A673 (cell line): ENCODE data around the gene PAGE2. TPM values are rescaled to one million over a fixed set of nuclear protein-coding genes. Genes with fewer than 3 reads are reported as not detected.

Source experiments
- total RNA-seq: library from RNA; stranded (reverse); gene quantifications from 2 replicates; pipeline ENCODE4 v1.2.3, GENCODE V29; 2021

Gene PAGE2
- total RNA-seq, 1 experiment from 2014 or later, result not detected

Other genes with a start within 250 kb of the PAGE2 start
- 24.3 and 28.2 TPM in 2 replicates for gene TRO, start 168.2 kb upstream of the PAGE2 start, total RNA-seq
- gene PFKFB1, start 94.8 kb upstream of the PAGE2 start, total RNA-seq, result not detected in 2 replicates
- gene APEX2, start 88.7 kb upstream of the PAGE2 start, total RNA-seq, result 23.5 and 27.5 TPM in 2 replicates
- not detected in 2 replicates for gene ALAS2, start 58.0 kb upstream of the PAGE2 start, total RNA-seq
- gene PAGE2B, start 14.0 kb upstream of the PAGE2 start, total RNA-seq, result not detected in 2 replicates
- gene PAGE5, start 131.3 kb downstream of the PAGE2 start, total RNA-seq, result not detected in 2 replicates
- gene PAGE3, start 175.9 kb downstream of the PAGE2 start, total RNA-seq, result not detected in 2 replicates